Dendritic cell treated with granulocyte-macrophage colony-stimulating factor and Interleukin-4, amounts not matched to agents 40 ng/mL and 50 ng/mL, for 4 days (primary cell): Measurements from ENCODE around the gene PEAR1.

Source experiments
- H3K27ac Mint-ChIP-seq: one replicate; pipeline ENCODE4 v1.8.0; 2022; ENCODE audit warnings: mild to moderate bottlenecking, mixed read lengths
- H3K27me3 Mint-ChIP-seq: one replicate; pipeline ENCODE4 v1.8.0; 2022; ENCODE audit warnings: mild to moderate bottlenecking, mixed read lengths
- H3K36me3 Mint-ChIP-seq: one replicate; pipeline ENCODE4 v1.8.0; 2022; ENCODE audit warnings: low read depth, mixed read lengths
- H3K4me1 Mint-ChIP-seq: one replicate; pipeline ENCODE4 v1.8.0; 2022; ENCODE audit warnings: low read depth, mixed read lengths
- H3K4me3 Mint-ChIP-seq: one replicate; pipeline ENCODE4 v1.8.0; 2022; ENCODE audit warnings: mild to moderate bottlenecking, moderate library complexity, mixed read lengths
- H3K9me3 Mint-ChIP-seq: one replicate; pipeline ENCODE4 v1.8.0; 2022; ENCODE audit warnings: mixed read lengths
- intact Hi-C: fragments of 100-400 bp; cut with micrococcal nuclease; formaldehyde crosslinking; loops from one replicate; pipeline ENCODE4 v1.15.0; 2022

The PEAR1 gene

DNA sequence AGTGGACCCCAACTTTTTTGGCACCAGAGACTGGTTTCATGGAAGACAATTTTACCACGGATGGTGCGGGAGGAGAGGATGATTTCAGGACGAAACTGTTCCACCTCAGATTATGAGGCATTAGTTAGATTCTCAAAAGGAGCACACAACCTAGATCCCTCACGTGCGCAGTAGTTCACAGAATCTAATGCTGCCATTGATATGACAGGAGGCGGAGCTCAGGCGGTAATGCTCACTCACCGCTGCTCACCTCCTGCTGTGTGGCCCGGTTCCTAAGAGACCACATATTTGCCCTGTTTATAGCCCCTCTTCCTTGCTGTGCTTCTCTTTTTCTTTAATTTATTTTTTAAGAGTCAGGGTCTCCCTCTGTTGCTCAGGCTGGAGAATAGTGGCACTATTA lies 28.3 kb upstream of the PEAR1 start:
- Mint-ChIP-seq H3K27ac (no peak overlapping the region), H3K27me3 (peaks cover 75% of the 10 kb centered on the region), H3K4me3 (no peak overlapping the region)

DNA sequence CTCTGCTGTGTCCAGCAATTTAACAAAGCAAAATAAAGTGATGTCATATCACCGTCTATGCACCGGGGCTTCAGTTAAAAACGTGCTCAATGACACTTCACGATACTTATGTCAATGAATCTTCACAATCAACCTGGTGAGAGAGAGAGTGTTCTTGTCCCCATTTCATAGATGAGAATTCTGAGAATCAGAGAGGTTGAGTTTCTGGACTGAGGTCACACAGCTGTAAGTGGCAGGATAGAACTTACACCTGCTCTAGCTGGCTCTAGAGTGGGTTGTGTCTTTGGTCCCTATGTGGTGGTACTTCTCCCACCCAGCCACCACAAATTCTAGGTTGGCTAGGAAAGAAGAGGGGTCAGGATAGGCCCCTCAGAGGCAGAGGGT lies 27.7 kb upstream of the PEAR1 start:
- Mint-ChIP-seq H3K4me1 (no peaks in the 10 kb centered on the region), H3K27ac (no peak overlapping the region), H3K27me3 (peaks cover 70% of the 10 kb centered on the region), H3K4me3 (no peak overlapping the region), H3K36me3 (no peaks in the 10 kb centered on the region), H3K9me3 (no peaks in the 10 kb centered on the region)
- intact Hi-C loops: no loop called here

More for the DNA sequence above, 28.3 kb upstream of the PEAR1 start:
- Mint-ChIP-seq H3K9me3 (no peaks in the 10 kb centered on the region), H3K36me3 (no peaks in the 10 kb centered on the region), H3K4me1 (peaks cover 4% of the 10 kb centered on the region)
- intact Hi-C loops: no loop called here

GRCh38 chr1:156866249-156866909 lies 27.1 kb upstream of the PEAR1 start:
- no peaks in the 10 kb centered on the region for H3K9me3 Mint-ChIP-seq
- no peaks in the 10 kb centered on the region for H3K36me3 Mint-ChIP-seq
- no peak overlapping the region for H3K4me3 Mint-ChIP-seq
- H3K27me3 Mint-ChIP-seq: peaks cover 66% of the 10 kb centered on the region
- no peak overlapping the region for H3K27ac Mint-ChIP-seq
- intact Hi-C loops: no loop called here
- no peaks in the 10 kb centered on the region for H3K4me1 Mint-ChIP-seq

GRCh38 chr1:156868341-156868740 lies 25.2 kb upstream of the PEAR1 start:
- H3K4me1 Mint-ChIP-seq: no peaks in the 10 kb centered on the region

DNA sequence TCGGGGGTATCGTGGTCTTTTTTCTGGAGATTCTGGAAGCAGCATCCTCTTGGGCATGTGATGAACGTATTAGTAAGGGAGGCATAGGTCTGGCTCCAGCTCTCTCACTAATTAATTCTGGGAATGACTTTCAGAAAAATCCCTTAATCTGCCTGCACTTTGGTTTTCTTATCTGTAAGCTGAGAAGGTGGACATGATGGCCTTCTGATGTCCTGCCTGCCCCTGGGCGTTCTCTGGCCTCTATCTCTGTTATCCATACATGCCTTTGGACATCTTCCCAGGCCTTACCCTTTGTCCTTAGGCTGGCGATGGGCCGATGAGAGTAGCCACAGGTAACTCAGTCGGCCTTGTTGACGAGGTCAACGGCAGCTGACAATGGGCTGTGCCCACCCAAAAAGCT lies 24.1 kb upstream of the PEAR1 start:
- intact Hi-C loops: no loop called here
- no peaks in the 10 kb centered on the region for H3K9me3 Mint-ChIP-seq
- H3K27ac Mint-ChIP-seq: no peak overlapping the region
- H3K27me3 Mint-ChIP-seq: peaks cover 53% of the 10 kb centered on the region
- no peaks in the 10 kb centered on the region for H3K4me1 Mint-ChIP-seq
- H3K36me3 Mint-ChIP-seq: no peaks in the 10 kb centered on the region
- no peak overlapping the region for H3K4me3 Mint-ChIP-seq

More at GRCh38 chr1:156868341-156868740, 25.2 kb upstream of the PEAR1 start:
- intact Hi-C loops: no loop called here
- Mint-ChIP-seq H3K27ac (no peak overlapping the region), H3K27me3 (peaks cover 54% of the 10 kb centered on the region), H3K9me3 (no peaks in the 10 kb centered on the region), H3K36me3 (no peaks in the 10 kb centered on the region), H3K4me3 (no peak overlapping the region)

- no peaks in the 10 kb centered on the region for H3K36me3 Mint-ChIP-seq
- no peaks in the 10 kb centered on the region for H3K9me3 Mint-ChIP-seq
- intact Hi-C loops: no loop called here
- H3K4me3 Mint-ChIP-seq: no peak overlapping the region
- no peak overlapping the region for H3K27ac Mint-ChIP-seq
- no peaks in the 10 kb centered on the region for H3K4me1 Mint-ChIP-seq
- peaks cover 50% of the 10 kb centered on the region for H3K27me3 Mint-ChIP-seq
Observed at GRCh38 chr1:156873659-156874058, 19.9 kb upstream of the PEAR1 start.

DNA sequence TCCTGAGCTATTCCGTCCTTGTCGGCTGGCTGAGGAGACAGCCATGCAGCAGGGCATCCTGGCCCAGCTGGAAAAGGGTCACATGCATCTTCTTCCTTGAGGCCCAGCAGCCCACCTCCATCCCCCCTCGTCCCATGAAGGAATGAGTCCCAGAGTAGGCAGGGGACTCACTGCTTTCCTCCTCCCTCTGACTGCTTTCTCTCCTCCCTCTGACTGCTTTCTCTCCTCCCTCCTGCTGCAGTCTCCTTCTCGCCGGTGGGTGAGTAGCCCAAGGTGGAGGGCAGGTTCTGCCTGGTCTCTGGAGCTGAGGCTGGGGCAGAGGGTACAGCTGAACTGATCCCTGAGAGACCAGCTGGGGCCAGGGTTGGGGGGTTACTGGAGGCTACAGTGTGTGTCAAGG lies 19.4 kb upstream of the PEAR1 start:
- no peak overlapping the region for H3K4me3 Mint-ChIP-seq
- H3K9me3 Mint-ChIP-seq: no peaks in the 10 kb centered on the region
- intact Hi-C loops: no loop called here
- H3K27ac Mint-ChIP-seq: no peak overlapping the region
- H3K4me1 Mint-ChIP-seq: no peaks in the 10 kb centered on the region
- peaks cover 50% of the 10 kb centered on the region for H3K27me3 Mint-ChIP-seq
- H3K36me3 Mint-ChIP-seq: no peaks in the 10 kb centered on the region

DNA sequence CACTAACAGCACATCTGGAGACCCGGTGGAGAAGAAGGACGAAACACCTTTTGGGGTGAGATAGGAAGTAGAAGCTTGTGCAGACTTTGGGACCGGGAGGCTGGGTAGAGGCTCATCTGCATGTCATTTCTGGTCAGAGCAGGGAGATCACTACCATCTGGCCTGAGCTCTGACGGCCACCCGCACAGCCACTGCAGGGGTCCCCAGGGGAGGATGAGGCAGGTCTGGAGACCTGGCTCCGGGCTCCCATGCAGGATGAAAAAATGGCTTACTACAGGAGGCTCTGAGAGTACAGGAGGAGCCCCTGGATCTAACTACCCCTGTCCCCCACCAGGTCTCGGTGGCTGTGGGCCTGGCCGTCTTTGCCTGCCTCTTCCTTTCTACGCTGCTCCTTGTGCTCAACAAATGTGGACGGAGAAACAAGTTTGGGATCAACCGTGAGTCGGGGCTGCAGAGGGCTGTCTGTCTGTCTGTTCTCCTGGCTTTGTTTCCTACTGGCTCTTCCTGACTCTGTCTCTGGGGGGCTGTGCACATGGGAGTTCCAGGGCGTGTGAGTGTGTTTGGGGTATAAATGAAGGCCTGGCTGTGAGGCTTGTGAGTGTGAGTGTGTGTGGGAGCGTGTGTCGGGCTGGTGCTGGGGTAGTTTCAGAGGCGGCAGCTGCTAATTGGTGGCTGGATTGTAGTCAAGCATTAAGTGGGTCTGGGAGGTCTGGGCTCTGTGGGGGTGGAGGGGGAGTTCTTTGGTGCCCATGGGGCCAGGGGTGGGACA lies 18.8 kb upstream of the PEAR1 start:
- Mint-ChIP-seq H3K27me3 (peaks cover 48% of the 10 kb centered on the region), H3K27ac (no peak overlapping the region), H3K9me3 (no peaks in the 10 kb centered on the region), H3K4me1 (no peaks in the 10 kb centered on the region), H3K4me3 (no peak overlapping the region), H3K36me3 (no peaks in the 10 kb centered on the region)
- intact Hi-C loops: no loop called here

DNA sequence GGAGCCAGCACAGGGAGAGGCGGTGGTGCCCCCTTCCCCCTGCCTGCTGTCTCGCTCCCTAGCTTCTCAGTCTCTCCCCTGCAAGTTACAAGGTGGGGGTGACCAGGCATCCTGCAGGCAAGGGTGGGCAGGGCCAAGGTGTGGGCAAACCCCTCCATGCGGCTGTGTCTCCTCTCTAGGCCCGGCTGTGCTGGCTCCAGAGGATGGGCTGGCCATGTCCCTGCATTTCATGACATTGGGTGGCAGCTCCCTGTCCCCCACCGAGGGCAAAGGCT lies 18.2 kb upstream of the PEAR1 start:
- intact Hi-C loops: no loop called here
- Mint-ChIP-seq H3K4me3 (no peak overlapping the region), H3K27me3 (peaks cover 50% of the 10 kb centered on the region), H3K27ac (no peak overlapping the region), H3K4me1 (no peaks in the 10 kb centered on the region), H3K9me3 (no peaks in the 10 kb centered on the region), H3K36me3 (no peaks in the 10 kb centered on the region)

GRCh38 chr1:156876281-156876680 lies 17.2 kb upstream of the PEAR1 start:
- no peak overlapping the region for H3K27ac Mint-ChIP-seq
- H3K27me3 Mint-ChIP-seq: peaks cover 54% of the 10 kb centered on the region
- no peaks in the 10 kb centered on the region for H3K4me1 Mint-ChIP-seq
- H3K4me3 Mint-ChIP-seq: no peak overlapping the region
- no peaks in the 10 kb centered on the region for H3K36me3 Mint-ChIP-seq
- no peaks in the 10 kb centered on the region for H3K9me3 Mint-ChIP-seq
- intact Hi-C loops: no loop called here

- H3K27me3 Mint-ChIP-seq: peaks cover 52% of the 10 kb centered on the region
- H3K4me1 Mint-ChIP-seq: no peaks in the 10 kb centered on the region
- H3K36me3 Mint-ChIP-seq: no peaks in the 10 kb centered on the region
- H3K27ac Mint-ChIP-seq: no peak overlapping the region
- H3K4me3 Mint-ChIP-seq: no peak overlapping the region
- intact Hi-C loops: no loop called here
- no peaks in the 10 kb centered on the region for H3K9me3 Mint-ChIP-seq
Observed at GRCh38 chr1:156877433-156878170, 15.9 kb upstream of the PEAR1 start.

- H3K4me1 Mint-ChIP-seq: no peaks in the 10 kb centered on the region
- H3K27ac Mint-ChIP-seq: no peak overlapping the region
- peaks cover 52% of the 10 kb centered on the region for H3K27me3 Mint-ChIP-seq
- intact Hi-C loops: no loop called here
- H3K9me3 Mint-ChIP-seq: no peaks in the 10 kb centered on the region
- H3K4me3 Mint-ChIP-seq: no peak overlapping the region
- no peaks in the 10 kb centered on the region for H3K36me3 Mint-ChIP-seq
Observed at GRCh38 chr1:156879876-156880275, 13.6 kb upstream of the PEAR1 start.

- H3K4me1 Mint-ChIP-seq: no peaks in the 10 kb centered on the region
- peaks cover 51% of the 10 kb centered on the region for H3K27me3 Mint-ChIP-seq
- no peak overlapping the region for H3K4me3 Mint-ChIP-seq
- intact Hi-C loops: no loop called here
- H3K27ac Mint-ChIP-seq: no peak overlapping the region
- no peaks in the 10 kb centered on the region for H3K9me3 Mint-ChIP-seq
- H3K36me3 Mint-ChIP-seq: no peaks in the 10 kb centered on the region
Observed at GRCh38 chr1:156880473-156880872, 13.0 kb upstream of the PEAR1 start.

DNA sequence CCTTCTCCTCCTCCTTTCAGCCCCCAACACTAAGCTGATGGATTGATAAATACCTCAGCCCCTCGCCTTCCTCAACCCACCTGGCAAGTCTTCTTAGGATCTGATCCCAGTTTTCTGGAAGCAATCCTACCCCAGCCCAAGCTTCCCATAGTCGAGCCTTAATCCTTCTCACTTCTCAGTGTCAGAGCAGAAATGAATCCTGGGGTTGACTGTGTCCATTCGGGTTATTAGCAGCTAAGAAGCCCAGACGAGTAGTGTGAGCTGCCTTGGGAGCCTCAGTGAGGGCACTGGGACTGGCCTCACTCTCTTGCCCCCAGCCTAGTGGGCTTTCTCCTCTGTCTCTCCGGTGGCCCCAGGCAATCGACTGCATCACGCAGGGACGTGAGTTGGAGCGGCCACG lies 12.4 kb upstream of the PEAR1 start:
- no peak overlapping the region for H3K27ac Mint-ChIP-seq
- H3K4me3 Mint-ChIP-seq: no peak overlapping the region
- no peaks in the 10 kb centered on the region for H3K4me1 Mint-ChIP-seq
- H3K9me3 Mint-ChIP-seq: no peaks in the 10 kb centered on the region
- intact Hi-C loops: no loop called here
- no peaks in the 10 kb centered on the region for H3K36me3 Mint-ChIP-seq
- peaks cover 56% of the 10 kb centered on the region for H3K27me3 Mint-ChIP-seq
